WTC11 (cell line): Measurements from ENCODE around the gene TP63.

Experiments
- ATF1 ChIP-seq: sonication (generic); formaldehyde crosslinking; IDR thresholded peaks from 2 replicates; pipeline ENCODE4 v1.8.1; 2023; ENCODE audit warnings: mild to moderate bottlenecking, moderate library complexity, missing genetic modification reagents
- CBFB ChIP-seq: sonication (generic); formaldehyde crosslinking; IDR thresholded peaks from 2 replicates; pipeline ENCODE4 v1.8.1; 2022; ENCODE audit warnings: mild to moderate bottlenecking, low read depth, missing genetic modification reagents
- CREB1 ChIP-seq: sonication (generic); formaldehyde crosslinking; IDR thresholded peaks from 2 replicates; pipeline ENCODE4 v1.8.0; 2023; ENCODE audit warnings: mild to moderate bottlenecking, missing genetic modification reagents
- CREM ChIP-seq: sonication (generic); formaldehyde crosslinking; IDR thresholded peaks from 2 replicates; pipeline ENCODE4 v1.8.1; 2022; ENCODE audit warnings: mild to moderate bottlenecking, missing genetic modification reagents, moderate library complexity
- CTCF ChIP-seq: fragments of 200-600 bp; IDR thresholded peaks from 2 replicates; pipeline ENCODE4 v1.8.0; 2022; ENCODE audit warnings: antibody characterized with exemption
- JUN ChIP-seq: sonication (generic); formaldehyde crosslinking; IDR thresholded peaks from 2 replicates; pipeline ENCODE4 v1.8.0; 2023; ENCODE audit warnings: mild to moderate bottlenecking, missing genetic modification reagents
- NR3C1 ChIP-seq: sonication (generic); formaldehyde crosslinking; conservative IDR thresholded peaks from 2 replicates; pipeline ENCODE4 v1.8.1; 2023; ENCODE audit warnings: low read depth, mild to moderate bottlenecking, missing genetic modification reagents
- SMAD4 ChIP-seq: sonication (generic); formaldehyde crosslinking; IDR thresholded peaks from 2 replicates; pipeline ENCODE4 v1.8.0; 2022; ENCODE audit warnings: mild to moderate bottlenecking, missing genetic modification reagents
- STAT6 ChIP-seq: sonication (generic); formaldehyde crosslinking; conservative IDR thresholded peaks from 2 replicates; pipeline ENCODE4 v1.8.1; 2023; ENCODE audit warnings: mild to moderate bottlenecking, low read depth, missing genetic modification reagents, moderate library complexity
- ZNF121 ChIP-seq: sonication (generic); formaldehyde crosslinking; IDR thresholded peaks from 2 replicates; pipeline ENCODE4 v1.8.0; 2023; ENCODE audit warnings: missing genetic modification reagents
- TF ChIP-seq, protein P1 (sequence below): sonication (generic); formaldehyde crosslinking; IDR thresholded peaks from 2 replicates; pipeline ENCODE4 v1.8.1; 2022; ENCODE audit warnings: low read depth, mild to moderate bottlenecking, moderate library complexity, missing genetic modification reagents, borderline replicate concordance
- TF ChIP-seq, protein P2 (sequence below): sonication (generic); formaldehyde crosslinking; IDR thresholded peaks from 2 replicates; pipeline ENCODE4 v1.8.1; 2023; ENCODE audit warnings: mild to moderate bottlenecking, missing genetic modification reagents

- TF ChIP-seq CTCF (no peak), ATF1 (CRISPR knock-in tag) (no peak), CREM (no peak), ZNF121 (CRISPR knock-in tag) (no peak), STAT6 (no peak), CBFB (CRISPR knock-in tag) (no peak), JUN (CRISPR knock-in tag) (no peak), NR3C1 (CRISPR knock-in tag) (no peak), CREB1 (CRISPR knock-in tag) (no peak), SMAD4 (CRISPR knock-in tag) (no peak)
- TF ChIP-seq, protein P1, sequence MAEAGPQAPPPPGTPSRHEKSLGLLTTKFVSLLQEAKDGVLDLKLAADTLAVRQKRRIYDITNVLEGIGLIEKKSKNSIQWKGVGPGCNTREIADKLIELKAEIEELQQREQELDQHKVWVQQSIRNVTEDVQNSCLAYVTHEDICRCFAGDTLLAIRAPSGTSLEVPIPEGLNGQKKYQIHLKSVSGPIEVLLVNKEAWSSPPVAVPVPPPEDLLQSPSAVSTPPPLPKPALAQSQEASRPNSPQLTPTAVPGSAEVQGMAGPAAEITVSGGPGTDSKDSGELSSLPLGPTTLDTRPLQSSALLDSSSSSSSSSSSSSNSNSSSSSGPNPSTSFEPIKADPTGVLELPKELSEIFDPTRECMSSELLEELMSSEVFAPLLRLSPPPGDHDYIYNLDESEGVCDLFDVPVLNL (CRISPR knock-in tag), result no peak
- TF ChIP-seq, protein P2, sequence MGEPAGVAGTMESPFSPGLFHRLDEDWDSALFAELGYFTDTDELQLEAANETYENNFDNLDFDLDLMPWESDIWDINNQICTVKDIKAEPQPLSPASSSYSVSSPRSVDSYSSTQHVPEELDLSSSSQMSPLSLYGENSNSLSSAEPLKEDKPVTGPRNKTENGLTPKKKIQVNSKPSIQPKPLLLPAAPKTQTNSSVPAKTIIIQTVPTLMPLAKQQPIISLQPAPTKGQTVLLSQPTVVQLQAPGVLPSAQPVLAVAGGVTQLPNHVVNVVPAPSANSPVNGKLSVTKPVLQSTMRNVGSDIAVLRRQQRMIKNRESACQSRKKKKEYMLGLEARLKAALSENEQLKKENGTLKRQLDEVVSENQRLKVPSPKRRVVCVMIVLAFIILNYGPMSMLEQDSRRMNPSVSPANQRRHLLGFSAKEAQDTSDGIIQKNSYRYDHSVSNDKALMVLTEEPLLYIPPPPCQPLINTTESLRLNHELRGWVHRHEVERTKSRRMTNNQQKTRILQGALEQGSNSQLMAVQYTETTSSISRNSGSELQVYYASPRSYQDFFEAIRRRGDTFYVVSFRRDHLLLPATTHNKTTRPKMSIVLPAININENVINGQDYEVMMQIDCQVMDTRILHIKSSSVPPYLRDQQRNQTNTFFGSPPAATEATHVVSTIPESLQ (CRISPR knock-in tag), result no peak
Observed at GRCh38 chr3:189597918-189598317, 33.3 kb upstream of the TP63 start.
